HepG2 (cell line): ENCODE measurements around the gene RREB1. TPM values are rescaled to one million over a fixed set of nuclear protein-coding genes. Genes with fewer than 3 reads are reported as not detected.
A peak's percentile ranks its signal among the peaks of the same experiment; 100 is the strongest.

ENCODE experiments used
- ATAC-seq: fragments of 200-7000 bp; cut with Tn5 transposase; 3 replicates; pipeline ENCODE4 v1.9.1; 2020; ENCODE audit warnings: mild to moderate bottlenecking, moderate library complexity
- BruUV-seq: library from RNA; stranded (reverse); fragments of 400-500 nt; replicated peaks from 2 replicates; lab custom pipeline; 2021; lab: Mats Ljungman, UMichigan
- CTCF ChIA-PET: fragments of 300-600 bp; formaldehyde crosslinking; extraction: SDS; loops from one replicate; lab custom pipeline; 2021; ENCODE audit warnings: low total read pairs, inconsistent platforms, low intra/inter-chr PET ratio; lab: Yijun Ruan, JAX
- POLR2A ChIA-PET: fragments of 350-600 bp; sonication (Branson Sonifier 250); formaldehyde crosslinking; loops from one replicate; lab custom pipeline; 2020; ENCODE audit warnings: antibody characterized with exemption, inconsistent platforms; lab: Yijun Ruan, JAX
- DNase-seq: peaks from one replicate; pipeline ENCODE4 v3.0.0-alpha.2; 2015; ENCODE audit warnings: low spot score
- FAIRE-seq: peaks from 3 replicates; lab custom pipeline; 2011; peaks lifted over from hg19 to GRCh38; lab: Jason Lieb, UNC
- H2AFZ ChIP-seq: one replicate; pipeline ENCODE4 v1.6.1; 2011; ENCODE audit warnings: low read length, inconsistent platforms
- H3K27ac ChIP-seq: fragments of 300-600 bp; 3 replicates; pipeline ENCODE4 v1.8.0; 2011; ENCODE audit warnings: mixed run types, mild to moderate bottlenecking, mixed read lengths, low read length, inconsistent platforms; ENCODE audit not compliant: insufficient read depth; ENCODE audit errors: extremely low read length
- H3K27me3 ChIP-seq, 2 experiments: fragments of 200-600 bp in 1 of 2; 2 replicates in 1 of 2; 3 replicates in 1 of 2; pipeline versions ENCODE4 v1.6.0 to v1.8.0; 2011; ENCODE audit warnings: low read length in 2 of 2, mild to moderate bottlenecking in 2 of 2, moderate library complexity in 2 of 2, inconsistent platforms in 1 of 2; ENCODE audit not compliant: insufficient read depth in 2 of 2, control insufficient read depth in 1 of 2
- H3K36me3 ChIP-seq, 2 experiments: fragments of 200-600 bp in 1 of 2; replicated peaks in 1 of 2; 2 replicates in 1 of 2; 3 replicates in 1 of 2; pipeline versions ENCODE4 v1.5.1 to v1.8.0; 2011; ENCODE audit warnings: low read length in 2 of 2, inconsistent platforms in 1 of 2; ENCODE audit not compliant: insufficient read depth in 2 of 2, control insufficient read depth in 1 of 2
- H3K4me1 ChIP-seq: 2 replicates; pipeline ENCODE4 v1.5.1; 2012; ENCODE audit warnings: low read length, inconsistent platforms; ENCODE audit not compliant: insufficient read depth
- H3K4me2 ChIP-seq: 2 replicates; pipeline ENCODE4 v1.6.0; 2011; ENCODE audit warnings: low read depth, low read length, inconsistent platforms
- H3K4me3 ChIP-seq, 3 experiments: fragments of 200-600 bp in 1 of 3; sonication (generic), shearing (Covaris generic) in 1 of 3; replicated peaks in 1 of 3; 2 replicates each; pipeline ENCODE4 v1.5.1; 2011 to 2016; ENCODE audit warnings: low read length in 3 of 3, inconsistent platforms in 2 of 3, low read depth in 2 of 3, mild to moderate bottlenecking in 2 of 3, control low read depth in 1 of 3, mixed read lengths in 1 of 3; ENCODE audit not compliant: insufficient read depth in 1 of 3
- H3K79me2 ChIP-seq: one replicate; pipeline ENCODE4 v1.6.1; 2011; ENCODE audit warnings: low read length, inconsistent platforms; ENCODE audit not compliant: insufficient read depth
- H3K9ac ChIP-seq: 2 replicates; pipeline ENCODE4 v1.6.0; 2011; ENCODE audit warnings: mild to moderate bottlenecking, low read depth, low read length, inconsistent platforms; ENCODE audit not compliant: insufficient read depth
- H3K9me3 ChIP-seq: 2 replicates; pipeline ENCODE4 v1.5.1; 2012; ENCODE audit warnings: mild to moderate bottlenecking, low read length
- H4K20me1 ChIP-seq: 2 replicates; pipeline ENCODE4 v1.6.0; 2011; ENCODE audit warnings: inconsistent platforms, mild to moderate bottlenecking, low read length, moderate library complexity; ENCODE audit not compliant: insufficient read depth
- CHD4 ChIP-seq: fragments of 200-600 bp; sonication (generic); IDR thresholded peaks from 2 replicates; pipeline ENCODE4 v1.7.0; 2017; ENCODE audit warnings: mild to moderate bottlenecking, low read length, borderline replicate concordance
- DR1 ChIP-seq: sonication (generic); formaldehyde crosslinking; IDR thresholded peaks from 2 replicates; pipeline ENCODE4 v1.8.0; 2021; ENCODE audit warnings: mild to moderate bottlenecking, missing genetic modification reagents, inconsistent platforms
- ELF1 ChIP-seq: sonication (generic); formaldehyde crosslinking; IDR thresholded peaks from 2 replicates; pipeline ENCODE4 v1.4.0; 2020; ENCODE audit warnings: missing genetic modification reagents
- HNF4A ChIP-seq: sonication (generic); formaldehyde crosslinking; IDR thresholded peaks from 2 replicates; pipeline ENCODE4 v1.4.0; 2020; ENCODE audit warnings: missing genetic modification reagents
- MYPOP ChIP-seq: sonication (generic); formaldehyde crosslinking; IDR thresholded peaks from 2 replicates; pipeline ENCODE4 v1.8.1; 2023; ENCODE audit warnings: mild to moderate bottlenecking, moderate library complexity, missing genetic modification reagents
- PITX1 ChIP-seq: sonication (generic); formaldehyde crosslinking; IDR thresholded peaks from 2 replicates; pipeline ENCODE4 v1.5.1; 2020; ENCODE audit warnings: mild to moderate bottlenecking, missing genetic modification reagents
- RNF2 ChIP-seq: fragments of 450-650 bp; conservative IDR thresholded peaks from 2 replicates; pipeline ENCODE4 v1.6.1; 2016; ENCODE audit warnings: low read depth
- ZNF331 ChIP-seq: sonication (generic); formaldehyde crosslinking; IDR thresholded peaks from 2 replicates; pipeline ENCODE4 v1.4.0; 2020; ENCODE audit warnings: missing genetic modification reagents
- ZNF343 ChIP-seq: sonication (generic); formaldehyde crosslinking; IDR thresholded peaks from 2 replicates; pipeline ENCODE4 v1.4.0; 2020; ENCODE audit warnings: mild to moderate bottlenecking, missing genetic modification reagents
- ZNF430 ChIP-seq: sonication (generic); formaldehyde crosslinking; IDR thresholded peaks from 2 replicates; pipeline ENCODE4 v1.9.0; 2021; ENCODE audit warnings: mild to moderate bottlenecking, missing genetic modification reagents
- ZNF44 ChIP-seq: sonication (generic); formaldehyde crosslinking; IDR thresholded peaks from 2 replicates; pipeline ENCODE4 v1.5.1; 2020; ENCODE audit warnings: mild to moderate bottlenecking, missing genetic modification reagents
- ZNF674 ChIP-seq: sonication (generic); formaldehyde crosslinking; IDR thresholded peaks from 2 replicates; pipeline ENCODE4 v1.5.0; 2020; ENCODE audit warnings: low read depth, mild to moderate bottlenecking, missing genetic modification reagents
- ZNF790 ChIP-seq: sonication (generic); formaldehyde crosslinking; IDR thresholded peaks from 2 replicates; pipeline ENCODE4 v1.8.0; 2022; ENCODE audit warnings: missing genetic modification reagents, mild to moderate bottlenecking, borderline replicate concordance
- WGBS: methylation state at CpG from one replicate; pipeline ENCODE4 v1.1.6; 2017; ENCODE audit warnings: low lambda C conversion rate; 5-methylcytosine and 5-hydroxymethylcytosine counted together
- in situ Hi-C: cut with HindIII; loops from 2 replicates; pipeline ENCODE4 v1.10.0; 2017; ENCODE audit warnings: low pct_unique_long_range_greater_than_20kb; ENCODE audit not compliant: extremely low pct_ligation_motif_present
- intact Hi-C: fragments of 100-400 bp; cut with micrococcal nuclease; formaldehyde crosslinking; loops from one replicate; pipeline ENCODE4 v1.10.0; 2022; ENCODE audit not compliant: unreplicated experiment
- polyA plus RNA-seq, 8 experiments: library from polyadenylated mRNA; depleted of rRNA in 3 of 8; stranded (reverse) in 7 of 8; unstranded in 1 of 8; fragments of >200 nt; fragmentation: Illumina TruSeq in 4 of 8; extraction: Trizol in 4 of 8; gene quantifications; 2 replicates each; pipeline versions ENCODE4 v1.2.1 to v1.2.3, GENCODE V29; 2011 to 2016; ENCODE audit warnings: low read depth in 4 of 8, missing spikeins in 1 of 8, mixed read lengths in 1 of 8; ENCODE audit not compliant: insufficient read depth in 1 of 8
- total RNA-seq, 5 experiments: library from RNA; depleted of rRNA; stranded (reverse); fragments of >200 nt; fragmentation: Illumina TruSeq; extraction: Trizol; gene quantifications; 2 replicates each; pipeline ENCODE4 v1.2.3, GENCODE V29; 2016; ENCODE audit warnings: low read depth in 1 of 5
- TF ChIP-seq, protein P1 (sequence below): sonication (generic); formaldehyde crosslinking; IDR thresholded peaks from 2 replicates; pipeline ENCODE4 v1.5.1; 2020; ENCODE audit warnings: mild to moderate bottlenecking, missing genetic modification reagents, borderline replicate concordance

RREB1 gene
- total and polyA plus RNA-seq, 2 of the 13 experiments (the other 11 are each of a cell fraction or from before 2014, with no cell fraction given), result 6.1 to 23.2 TPM

- ATAC-seq, result no peak
- Histone ChIP-seq H3K4me3 (no peak overlapping the region), H2AFZ (no peak overlapping the region), H3K9me3 (no peaks in the 10 kb centered on the region), H4K20me1 (peaks cover 37% of the 10 kb centered on the region), H3K4me1 (peaks cover 100% of the 10 kb centered on the region), H3K9ac (no peak overlapping the region), H3K79me2 (peaks cover 93% of the 10 kb centered on the region), H3K27ac (peak overlapping the region; percentile 27), H3K4me2 (no peak overlapping the region), H3K36me3 (peaks cover 0 to 7% of the 10 kb centered on the region in 2 experiments; a peak in 1 of 5 replicates), H3K27me3 (no peaks in the 10 kb centered on the region)
- FAIRE-seq, result no peak
- CTCF ChIA-PET, result no interaction called here
- intact Hi-C loops, result no loop called here
- no peak for DNase-seq
- POLR2A ChIA-PET, result interaction anchor here (1.2 kb wide), 1 partner anchor 27 kb away, joined by 5 read pairs; the partner anchor contains the start of gene RREB1
- in situ Hi-C loops, result no loop called here
- WGBS, result 95% methylated on average over 4 of the region's 4 CpGs
- no TSS peak for BruUV-seq
- TF ChIP-seq ZNF343 (CRISPR knock-in tag), result no peak
- TF ChIP-seq ZNF44 (CRISPR knock-in tag), result no peak
- TF ChIP-seq CHD4, result peak; percentile 50; the same call in 1 of the 2 replicates
- TF ChIP-seq, protein P1, sequence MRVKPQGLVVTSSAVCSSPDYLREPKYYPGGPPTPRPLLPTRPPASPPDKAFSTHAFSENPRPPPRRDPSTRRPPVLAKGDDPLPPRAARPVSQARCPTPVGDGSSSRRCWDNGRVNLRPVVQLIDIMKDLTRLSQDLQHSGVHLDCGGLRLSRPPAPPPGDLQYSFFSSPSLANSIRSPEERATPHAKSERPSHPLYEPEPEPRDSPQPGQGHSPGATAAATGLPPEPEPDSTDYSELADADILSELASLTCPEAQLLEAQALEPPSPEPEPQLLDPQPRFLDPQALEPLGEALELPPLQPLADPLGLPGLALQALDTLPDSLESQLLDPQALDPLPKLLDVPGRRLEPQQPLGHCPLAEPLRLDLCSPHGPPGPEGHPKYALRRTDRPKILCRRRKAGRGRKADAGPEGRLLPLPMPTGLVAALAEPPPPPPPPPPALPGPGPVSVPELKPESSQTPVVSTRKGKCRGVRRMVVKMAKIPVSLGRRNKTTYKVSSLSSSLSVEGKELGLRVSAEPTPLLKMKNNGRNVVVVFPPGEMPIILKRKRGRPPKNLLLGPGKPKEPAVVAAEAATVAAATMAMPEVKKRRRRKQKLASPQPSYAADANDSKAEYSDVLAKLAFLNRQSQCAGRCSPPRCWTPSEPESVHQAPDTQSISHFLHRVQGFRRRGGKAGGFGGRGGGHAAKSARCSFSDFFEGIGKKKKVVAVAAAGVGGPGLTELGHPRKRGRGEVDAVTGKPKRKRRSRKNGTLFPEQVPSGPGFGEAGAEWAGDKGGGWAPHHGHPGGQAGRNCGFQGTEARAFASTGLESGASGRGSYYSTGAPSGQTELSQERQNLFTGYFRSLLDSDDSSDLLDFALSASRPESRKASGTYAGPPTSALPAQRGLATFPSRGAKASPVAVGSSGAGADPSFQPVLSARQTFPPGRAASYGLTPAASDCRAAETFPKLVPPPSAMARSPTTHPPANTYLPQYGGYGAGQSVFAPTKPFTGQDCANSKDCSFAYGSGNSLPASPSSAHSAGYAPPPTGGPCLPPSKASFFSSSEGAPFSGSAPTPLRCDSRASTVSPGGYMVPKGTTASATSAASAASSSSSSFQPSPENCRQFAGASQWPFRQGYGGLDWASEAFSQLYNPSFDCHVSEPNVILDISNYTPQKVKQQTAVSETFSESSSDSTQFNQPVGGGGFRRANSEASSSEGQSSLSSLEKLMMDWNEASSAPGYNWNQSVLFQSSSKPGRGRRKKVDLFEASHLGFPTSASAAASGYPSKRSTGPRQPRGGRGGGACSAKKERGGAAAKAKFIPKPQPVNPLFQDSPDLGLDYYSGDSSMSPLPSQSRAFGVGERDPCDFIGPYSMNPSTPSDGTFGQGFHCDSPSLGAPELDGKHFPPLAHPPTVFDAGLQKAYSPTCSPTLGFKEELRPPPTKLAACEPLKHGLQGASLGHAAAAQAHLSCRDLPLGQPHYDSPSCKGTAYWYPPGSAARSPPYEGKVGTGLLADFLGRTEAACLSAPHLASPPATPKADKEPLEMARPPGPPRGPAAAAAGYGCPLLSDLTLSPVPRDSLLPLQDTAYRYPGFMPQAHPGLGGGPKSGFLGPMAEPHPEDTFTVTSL, result no peak
- TF ChIP-seq RNF2, result no peak
- TF ChIP-seq ZNF430, result no peak
- TF ChIP-seq ZNF790 (CRISPR knock-in tag), result no peak
- no peak for TF ChIP-seq MYPOP
- TF ChIP-seq PITX1 (CRISPR knock-in tag), result no peak
- no peak for TF ChIP-seq DR1 (CRISPR knock-in tag)
- no peak for TF ChIP-seq ZNF331 (CRISPR knock-in tag)
- no peak for TF ChIP-seq ELF1
- no peak for TF ChIP-seq ZNF674 (CRISPR knock-in tag)
- no peak for TF ChIP-seq HNF4A (CRISPR knock-in tag)
Measured at GRCh38 chr6:7134999-7135745, 27.4 kb downstream of the RREB1 start.
